ENCODE results near the gene STIM2. TPM values are rescaled to one million over a fixed set of nuclear protein-coding genes. Genes with fewer than 3 reads are reported as not detected.

Gene STIM2
- total and polyA plus RNA-seq, 2 donors = 41.2 to 43.3 TPM

GRCh38 chr4:26870576-26871262 lies 10.1 kb downstream of the STIM2 start:
- Histone ChIP-seq H3K4me3 (ENCODE audit: low read length in 2 of 2) (no peak overlapping the region), H3K27ac (ENCODE audit: low read depth in 1 of 2, low read length in 1 of 2) (no peak overlapping the region), H3K4me1 (ENCODE audit: control insufficient read depth in 2 of 2, insufficient read depth in 2 of 2, low read length in 2 of 2) (peaks cover 0 to 14% of the 10 kb centered on the region in 2 donors), H3K9me3 (ENCODE audit: control insufficient read depth in 2 of 2, insufficient read depth in 1 of 2, low read length in 1 of 2) (no peaks in the 10 kb centered on the region), H3K36me3 (ENCODE audit: control insufficient read depth in 2 of 2, insufficient read depth in 2 of 2, low read length in 1 of 2) (peaks cover 0 to 6% of the 10 kb centered on the region in 2 donors), H3K27me3 (ENCODE audit: control insufficient read depth in 2 of 2, insufficient read depth in 1 of 2, low read length in 1 of 2) (no peaks in the 10 kb centered on the region)
- WGBS = 97% methylated on average over 2 of the region's 2 CpGs
- no peak for DNase-seq (ENCODE audit: low read depth in 6 of 9, low spot score in 9 of 9)

- Histone ChIP-seq H3K36me3 (ENCODE audit: control insufficient read depth in 2 of 2, insufficient read depth in 2 of 2, low read length in 1 of 2) (peaks cover 0 to 6% of the 10 kb centered on the region in 2 donors), H3K9me3 (ENCODE audit: control insufficient read depth in 2 of 2, insufficient read depth in 1 of 2, low read length in 1 of 2) (no peaks in the 10 kb centered on the region), H3K4me1 (ENCODE audit: control insufficient read depth in 2 of 2, insufficient read depth in 2 of 2, low read length in 2 of 2) (peaks cover 0 to 14% of the 10 kb centered on the region in 2 donors), H3K27ac (ENCODE audit: low read depth in 1 of 2, low read length in 1 of 2) (no peak overlapping the region), H3K27me3 (ENCODE audit: control insufficient read depth in 2 of 2, insufficient read depth in 1 of 2, low read length in 1 of 2) (no peaks in the 10 kb centered on the region), H3K4me3 (ENCODE audit: low read length in 2 of 2) (no peak overlapping the region)
- no peak for DNase-seq (ENCODE audit: low read depth in 6 of 9, low spot score in 9 of 9)
- 91% methylated on average over 3 of the region's 3 CpGs for whole genome bisulfite sequencing
Measured at GRCh38 chr4:26871611-26872010, 11.0 kb downstream of the STIM2 start.

DNA sequence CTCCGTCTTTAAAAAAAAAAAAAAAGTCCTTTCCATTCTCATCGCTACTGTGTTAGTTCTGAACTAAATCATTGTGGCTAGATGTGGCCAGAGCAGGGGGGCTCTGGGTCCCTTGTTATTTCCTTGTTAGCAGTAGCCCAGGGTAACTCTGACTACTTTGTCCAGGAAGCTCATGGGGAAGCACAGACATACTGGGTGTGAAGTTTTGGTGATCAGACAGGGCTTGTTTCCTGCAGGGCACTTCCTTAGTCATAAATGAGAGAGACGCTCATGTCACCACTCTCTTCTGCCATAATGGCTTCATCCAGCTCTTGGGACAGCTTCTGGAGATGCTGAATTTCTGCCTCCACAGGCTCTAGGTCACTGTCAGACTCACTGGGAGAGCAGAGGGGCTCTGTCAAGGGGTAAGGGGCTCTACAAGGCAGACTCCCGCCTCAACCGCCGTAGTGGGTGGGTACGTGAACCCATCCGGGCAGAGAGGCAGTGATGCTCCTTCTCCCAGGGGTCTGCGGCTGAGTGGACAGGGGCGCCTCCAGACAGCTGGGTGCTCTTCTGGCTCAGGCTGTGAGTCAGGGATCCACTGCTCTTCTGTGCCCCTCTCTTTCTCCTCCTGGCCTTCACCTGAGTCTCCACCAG lies 12.9 kb downstream of the STIM2 start:
- Histone ChIP-seq H3K27ac (ENCODE audit: low read depth in 1 of 2, low read length in 1 of 2) (no peak overlapping the region), H3K9me3 (ENCODE audit: control insufficient read depth in 2 of 2, insufficient read depth in 1 of 2, low read length in 1 of 2) (no peaks in the 10 kb centered on the region), H3K4me1 (ENCODE audit: control insufficient read depth in 2 of 2, insufficient read depth in 2 of 2, low read length in 2 of 2) (peaks cover 0 to 12% of the 10 kb centered on the region in 2 donors), H3K4me3 (ENCODE audit: low read length in 2 of 2) (no peak overlapping the region), H3K36me3 (ENCODE audit: control insufficient read depth in 2 of 2, insufficient read depth in 2 of 2, low read length in 1 of 2) (peaks cover 0 to 6% of the 10 kb centered on the region in 2 donors), H3K27me3 (ENCODE audit: control insufficient read depth in 2 of 2, insufficient read depth in 1 of 2, low read length in 1 of 2) (no peaks in the 10 kb centered on the region)
- WGBS = 94% methylated on average over 10 of the region's 10 CpGs
- peak in 1 of 9 donors; percentile 33 for DNase-seq (ENCODE audit: low read depth in 6 of 9, low spot score in 9 of 9)

DNA sequence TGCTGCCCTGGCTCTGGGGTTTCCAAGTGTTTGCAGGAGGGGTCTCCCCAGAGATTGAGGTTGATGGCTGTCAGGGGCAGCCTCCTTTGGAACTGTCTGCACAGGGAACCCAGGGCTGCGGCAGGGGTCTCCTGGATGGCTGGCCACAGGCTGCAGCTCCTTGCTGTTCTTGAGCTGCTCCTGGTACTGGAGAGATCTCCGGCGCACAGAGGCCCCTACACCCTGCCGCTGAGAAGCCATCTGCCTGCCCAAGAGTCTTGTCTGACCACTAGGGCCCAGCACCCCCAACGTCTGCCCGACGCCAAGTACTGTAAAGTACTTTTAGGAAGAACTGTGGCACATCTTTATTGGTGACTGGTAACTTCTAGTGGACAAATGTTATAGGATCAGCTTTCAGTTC lies 13.5 kb downstream of the STIM2 start:
- H3K36me3 ChIP-seq (ENCODE audit: control insufficient read depth in 2 of 2, insufficient read depth in 2 of 2, low read length in 1 of 2) = peaks cover 0 to 6% of the 10 kb centered on the region in 2 donors
- no peak overlapping the region for H3K4me3 ChIP-seq (ENCODE audit: low read length in 2 of 2)
- no peaks in the 10 kb centered on the region for H3K9me3 ChIP-seq (ENCODE audit: control insufficient read depth in 2 of 2, insufficient read depth in 1 of 2, low read length in 1 of 2)
- no peaks in the 10 kb centered on the region for H3K27me3 ChIP-seq (ENCODE audit: control insufficient read depth in 2 of 2, insufficient read depth in 1 of 2, low read length in 1 of 2)
- H3K27ac ChIP-seq (ENCODE audit: low read depth in 1 of 2, low read length in 1 of 2) = no peak overlapping the region
- H3K4me1 ChIP-seq (ENCODE audit: control insufficient read depth in 2 of 2, insufficient read depth in 2 of 2, low read length in 2 of 2) = peaks cover 0 to 12% of the 10 kb centered on the region in 2 donors
- no peak for DNase-seq (ENCODE audit: low read depth in 6 of 9, low spot score in 9 of 9)
- WGBS = 98% methylated on average over 7 of the region's 7 CpGs

DNA sequence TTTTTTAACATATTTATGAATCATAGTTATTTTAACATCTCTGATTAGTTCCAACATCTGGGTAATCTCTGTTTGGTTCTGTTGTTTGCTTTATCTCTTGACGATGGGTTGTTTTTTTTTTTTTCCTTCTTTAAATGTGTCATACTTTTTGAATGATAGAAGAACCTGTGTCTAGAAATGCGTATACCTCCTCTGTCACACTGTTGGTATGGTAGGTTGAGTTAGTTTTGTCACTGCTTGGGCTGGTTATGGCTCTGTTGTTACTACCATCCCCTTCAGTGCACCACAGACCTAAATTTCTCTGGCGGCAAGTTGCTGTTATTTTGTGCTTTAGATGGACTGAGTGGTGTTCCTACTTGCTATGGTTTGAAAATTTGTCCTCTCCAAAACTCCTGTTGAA lies 16.8 kb downstream of the STIM2 start:
- over 99% methylated on average over 3 of the region's 3 CpGs for WGBS

GRCh38 chr4:26877961-26878360 lies 17.3 kb downstream of the STIM2 start:
- peaks cover 0 to 11% of the 10 kb centered on the region in 2 donors for H3K4me1 ChIP-seq (ENCODE audit: control insufficient read depth in 2 of 2, insufficient read depth in 2 of 2, low read length in 2 of 2)
- H3K27me3 ChIP-seq (ENCODE audit: control insufficient read depth in 2 of 2, insufficient read depth in 1 of 2, low read length in 1 of 2) = no peaks in the 10 kb centered on the region
- peaks cover 0 to 6% of the 10 kb centered on the region in 2 donors for H3K36me3 ChIP-seq (ENCODE audit: control insufficient read depth in 2 of 2, insufficient read depth in 2 of 2, low read length in 1 of 2)
- DNase-seq (ENCODE audit: low read depth in 6 of 9, low spot score in 9 of 9) = no peak
- H3K27ac ChIP-seq (ENCODE audit: low read depth in 1 of 2, low read length in 1 of 2) = no peak overlapping the region
- peaks cover 0 to 5% of the 10 kb centered on the region in 2 donors for H3K9me3 ChIP-seq (ENCODE audit: control insufficient read depth in 2 of 2, insufficient read depth in 1 of 2, low read length in 1 of 2)
- 94% methylated on average over 3 of the region's 3 CpGs for WGBS
- H3K4me3 ChIP-seq (ENCODE audit: low read length in 2 of 2) = no peak overlapping the region

More for the DNA sequence above, 16.8 kb downstream of the STIM2 start:
- Histone ChIP-seq H3K4me3 (ENCODE audit: low read length in 2 of 2) (no peak overlapping the region), H3K9me3 (ENCODE audit: control insufficient read depth in 2 of 2, insufficient read depth in 1 of 2, low read length in 1 of 2) (peaks cover 0 to 5% of the 10 kb centered on the region in 2 donors), H3K36me3 (ENCODE audit: control insufficient read depth in 2 of 2, insufficient read depth in 2 of 2, low read length in 1 of 2) (peaks cover 0 to 6% of the 10 kb centered on the region in 2 donors), H3K4me1 (ENCODE audit: control insufficient read depth in 2 of 2, insufficient read depth in 2 of 2, low read length in 2 of 2) (peaks cover 0 to 10% of the 10 kb centered on the region in 2 donors), H3K27ac (ENCODE audit: low read depth in 1 of 2, low read length in 1 of 2) (no peak overlapping the region), H3K27me3 (ENCODE audit: control insufficient read depth in 2 of 2, insufficient read depth in 1 of 2, low read length in 1 of 2) (no peaks in the 10 kb centered on the region)
- DNase-seq (ENCODE audit: low read depth in 6 of 9, low spot score in 9 of 9) = no peak

DNA sequence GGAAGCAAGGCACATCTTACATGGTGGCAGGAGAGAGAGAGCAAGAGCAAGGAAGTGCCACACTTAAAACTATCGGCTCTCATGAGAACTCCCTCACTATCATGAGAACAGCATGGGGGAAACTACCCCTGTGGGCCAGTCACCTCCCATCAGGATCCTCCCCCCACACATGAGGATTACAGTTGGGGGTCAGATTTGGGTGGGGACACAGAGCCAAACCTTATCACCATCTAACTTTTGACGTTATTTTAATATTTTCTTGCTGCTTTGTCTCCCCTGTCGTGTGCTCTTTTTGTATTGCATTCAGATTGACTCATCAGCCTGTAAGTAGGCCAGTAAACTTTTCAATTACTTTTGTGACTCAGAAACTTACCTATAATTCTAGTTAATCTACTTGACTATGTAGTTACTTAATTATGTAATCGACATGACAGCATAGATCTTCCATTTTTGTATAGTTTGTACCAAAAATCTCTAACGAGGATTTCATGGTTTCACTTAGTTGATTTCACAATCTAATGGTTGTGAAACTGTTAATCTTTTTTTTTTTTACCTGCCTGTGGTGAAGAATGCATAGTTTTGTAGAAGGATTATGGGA lies 18.3 kb downstream of the STIM2 start:
- no peak for DNase-seq (ENCODE audit: low read depth in 6 of 9, low spot score in 9 of 9)
- Histone ChIP-seq H3K4me1 (ENCODE audit: control insufficient read depth in 2 of 2, insufficient read depth in 2 of 2, low read length in 2 of 2) (peaks cover 0 to 9% of the 10 kb centered on the region in 2 donors), H3K27ac (ENCODE audit: low read depth in 1 of 2, low read length in 1 of 2) (no peak overlapping the region), H3K36me3 (ENCODE audit: control insufficient read depth in 2 of 2, insufficient read depth in 2 of 2, low read length in 1 of 2) (peaks cover 0 to 4% of the 10 kb centered on the region in 2 donors), H3K4me3 (ENCODE audit: low read length in 2 of 2) (no peak overlapping the region), H3K27me3 (ENCODE audit: control insufficient read depth in 2 of 2, insufficient read depth in 1 of 2, low read length in 1 of 2) (no peaks in the 10 kb centered on the region), H3K9me3 (ENCODE audit: control insufficient read depth in 2 of 2, insufficient read depth in 1 of 2, low read length in 1 of 2) (peaks cover 0 to 5% of the 10 kb centered on the region in 2 donors)
- 95% methylated on average over 5 of the region's 5 CpGs for WGBS

DNA sequence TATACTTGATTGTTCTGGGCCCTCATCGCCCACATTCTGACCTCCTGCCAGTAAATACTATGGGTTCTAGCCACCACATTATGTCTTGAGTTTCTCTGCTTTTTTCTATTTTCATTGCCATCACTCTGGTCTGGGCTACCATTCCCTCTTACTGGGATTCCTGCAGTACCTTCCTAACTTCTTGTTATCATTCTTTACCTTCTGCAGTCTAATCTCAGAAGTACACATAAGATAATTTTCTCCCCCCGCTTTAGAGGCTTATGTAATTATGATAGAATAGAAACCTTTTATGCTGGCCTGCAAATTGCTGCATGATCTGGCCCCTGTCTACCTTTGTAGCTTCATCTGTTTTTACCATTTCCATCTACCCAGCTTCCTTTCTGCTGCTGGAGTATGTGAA lies 19.2 kb downstream of the STIM2 start:
- Histone ChIP-seq H3K36me3 (ENCODE audit: control insufficient read depth in 2 of 2, insufficient read depth in 2 of 2, low read length in 1 of 2) (no peaks in the 10 kb centered on the region), H3K4me3 (ENCODE audit: low read length in 2 of 2) (no peak overlapping the region), H3K9me3 (ENCODE audit: control insufficient read depth in 2 of 2, insufficient read depth in 1 of 2, low read length in 1 of 2) (peaks cover 0 to 5% of the 10 kb centered on the region in 2 donors), H3K27me3 (ENCODE audit: control insufficient read depth in 2 of 2, insufficient read depth in 1 of 2, low read length in 1 of 2) (no peaks in the 10 kb centered on the region), H3K4me1 (ENCODE audit: control insufficient read depth in 2 of 2, insufficient read depth in 2 of 2, low read length in 2 of 2) (peaks cover 0 to 8% of the 10 kb centered on the region in 2 donors), H3K27ac (ENCODE audit: low read depth in 1 of 2, low read length in 1 of 2) (no peak overlapping the region)
- WGBS = 95% methylated on average over 2 of the region's 2 CpGs
- no peak for DNase-seq (ENCODE audit: low read depth in 6 of 9, low spot score in 9 of 9)

DNA sequence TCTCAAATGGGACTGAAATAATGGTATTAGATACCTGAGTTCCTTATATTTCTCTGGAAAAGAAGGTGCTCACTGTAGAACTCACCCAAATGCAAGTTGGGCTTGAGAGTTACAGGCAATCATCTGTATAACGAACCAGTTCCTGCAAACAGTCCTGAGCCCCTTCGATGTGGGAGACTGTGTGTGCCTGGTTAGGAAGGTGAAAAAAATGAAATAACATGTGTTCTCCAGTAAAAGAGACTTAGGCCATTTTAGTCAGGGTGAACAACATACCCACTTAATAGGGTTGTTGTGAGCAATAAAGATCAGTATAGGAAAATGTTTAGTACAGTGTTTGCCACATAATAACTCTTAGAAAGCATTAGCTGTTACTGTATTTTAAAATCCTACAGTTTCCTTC lies 23.4 kb downstream of the STIM2 start:
- Histone ChIP-seq H3K9me3 (ENCODE audit: control insufficient read depth in 2 of 2, insufficient read depth in 1 of 2, low read length in 1 of 2) (peaks cover 0 to 5% of the 10 kb centered on the region in 2 donors), H3K27ac (ENCODE audit: low read depth in 1 of 2, low read length in 1 of 2) (peak overlapping the region in 1 of 2 donors; percentile 85), H3K27me3 (ENCODE audit: control insufficient read depth in 2 of 2, insufficient read depth in 1 of 2, low read length in 1 of 2) (no peaks in the 10 kb centered on the region), H3K4me3 (ENCODE audit: low read length in 2 of 2) (no peak overlapping the region), H3K36me3 (ENCODE audit: control insufficient read depth in 2 of 2, insufficient read depth in 2 of 2, low read length in 1 of 2) (no peaks in the 10 kb centered on the region), H3K4me1 (ENCODE audit: control insufficient read depth in 2 of 2, insufficient read depth in 2 of 2, low read length in 2 of 2) (peaks cover 0 to 12% of the 10 kb centered on the region in 2 donors)
- DNase-seq (ENCODE audit: low read depth in 6 of 9, low spot score in 9 of 9) = peak in 1 of 9 donors; percentile 34
- WGBS = 30% methylated on average over 2 of the region's 2 CpGs
